Endothelial cell of hepatic sinusoid (primary cell): ENCODE data around the gene PRR15.

Source experiments
- in situ Hi-C: cut with HindIII; loops from 2 replicates; pipeline ENCODE4 v1.10.0; 2017; ENCODE audit warnings: low sequenced_read_pairs

Gene PRR15

DNA sequence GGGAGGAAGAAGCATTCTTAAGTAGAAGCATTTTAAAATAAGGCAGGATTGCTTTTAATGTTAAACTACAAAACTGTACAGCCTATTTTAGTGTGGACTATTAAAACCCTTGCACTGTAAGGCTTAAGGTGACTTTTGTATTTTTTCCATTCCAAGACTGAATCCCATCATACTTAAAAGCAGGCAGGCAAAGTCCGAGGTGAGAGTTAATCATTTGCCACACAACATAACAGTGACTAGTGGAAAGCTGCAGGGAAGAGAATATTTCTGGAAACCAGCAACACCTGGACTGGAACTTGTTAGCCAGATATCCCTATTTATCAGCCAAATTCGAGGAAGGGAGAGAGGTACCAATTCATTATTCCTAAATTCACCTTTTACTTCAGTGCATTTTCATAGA, 3.5 kb downstream of the PRR15 start:
- in situ Hi-C loops: no loop called here

DNA sequence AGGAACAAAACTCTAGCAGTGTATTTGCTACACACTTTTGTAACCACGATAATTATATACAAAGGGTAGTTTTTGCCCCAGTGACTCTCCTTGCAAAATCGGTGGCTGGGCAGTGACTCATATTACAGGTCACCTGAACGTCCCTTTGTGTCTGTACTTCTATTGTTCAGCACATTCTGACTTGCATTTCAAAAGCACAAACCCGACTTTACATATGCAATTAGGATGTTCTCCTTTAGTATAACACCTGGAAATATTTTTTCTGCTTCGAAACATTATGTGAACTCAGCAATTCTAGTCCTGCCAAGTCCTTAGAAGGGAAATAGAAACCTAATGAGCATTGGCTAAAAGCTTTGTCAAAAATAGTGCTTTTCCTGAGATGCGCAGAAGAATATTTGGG, 6.0 kb downstream of the PRR15 start:
- in situ Hi-C loops: no loop called here

DNA sequence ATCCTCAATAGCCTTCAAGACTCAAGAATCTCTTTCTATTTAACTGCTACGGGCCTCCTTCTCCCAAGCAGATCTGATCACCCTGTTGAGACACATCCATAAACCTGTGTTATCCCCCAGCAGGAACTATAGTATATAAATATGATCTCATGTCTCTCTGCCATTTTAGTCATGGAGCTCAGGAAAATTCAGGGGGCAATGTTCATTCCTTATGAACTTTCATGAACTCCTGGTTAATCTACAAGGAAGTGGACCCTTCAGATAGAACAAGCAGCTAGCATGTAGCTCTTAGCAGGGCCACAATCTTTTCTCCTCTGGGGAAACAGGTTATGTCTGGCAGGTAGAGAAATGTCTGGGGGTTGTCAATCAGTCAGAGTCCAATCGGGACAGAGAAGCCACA, 8.9 kb downstream of the PRR15 start:
- in situ Hi-C loops: no loop called here

DNA sequence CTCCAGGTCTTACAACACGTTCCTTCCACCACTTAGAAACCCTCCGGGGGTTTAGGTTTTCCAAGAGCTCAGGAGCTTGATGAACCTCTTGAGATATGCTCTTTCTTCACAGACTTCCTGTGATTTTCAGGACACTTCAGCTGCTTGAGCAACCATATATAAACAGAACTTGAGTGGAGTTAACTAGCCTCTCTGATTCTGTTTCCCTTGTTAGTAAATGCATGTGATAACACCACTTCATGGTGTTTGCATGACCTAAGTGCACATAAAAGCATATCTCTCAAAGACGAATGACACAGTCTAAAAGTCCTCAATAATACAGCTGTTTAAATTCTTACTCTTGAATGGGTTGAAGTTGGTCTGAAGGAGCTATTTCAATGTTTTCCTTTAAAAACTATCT, 9.9 kb downstream of the PRR15 start:
- in situ Hi-C loops: no loop called here

DNA sequence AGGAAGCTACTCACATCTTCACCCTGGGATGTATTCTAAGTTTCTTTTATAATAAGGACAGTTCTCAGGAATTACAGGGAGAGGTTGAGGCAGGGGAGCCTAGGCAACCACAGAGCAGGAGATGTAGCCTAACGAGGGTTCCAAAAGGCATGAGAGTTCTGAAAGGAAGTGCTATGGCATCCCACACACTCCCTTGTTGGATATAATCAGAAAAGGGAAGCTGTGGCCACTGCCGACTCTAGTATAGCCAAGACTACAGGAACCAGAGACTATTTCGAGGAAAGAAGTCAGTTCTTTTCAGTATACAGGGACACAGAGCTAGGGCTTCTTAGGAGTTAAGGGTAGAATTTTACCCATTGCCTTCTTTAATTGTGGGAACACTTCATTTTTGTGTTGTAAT, 11.0 kb downstream of the PRR15 start:
- in situ Hi-C loops: no loop called here

DNA sequence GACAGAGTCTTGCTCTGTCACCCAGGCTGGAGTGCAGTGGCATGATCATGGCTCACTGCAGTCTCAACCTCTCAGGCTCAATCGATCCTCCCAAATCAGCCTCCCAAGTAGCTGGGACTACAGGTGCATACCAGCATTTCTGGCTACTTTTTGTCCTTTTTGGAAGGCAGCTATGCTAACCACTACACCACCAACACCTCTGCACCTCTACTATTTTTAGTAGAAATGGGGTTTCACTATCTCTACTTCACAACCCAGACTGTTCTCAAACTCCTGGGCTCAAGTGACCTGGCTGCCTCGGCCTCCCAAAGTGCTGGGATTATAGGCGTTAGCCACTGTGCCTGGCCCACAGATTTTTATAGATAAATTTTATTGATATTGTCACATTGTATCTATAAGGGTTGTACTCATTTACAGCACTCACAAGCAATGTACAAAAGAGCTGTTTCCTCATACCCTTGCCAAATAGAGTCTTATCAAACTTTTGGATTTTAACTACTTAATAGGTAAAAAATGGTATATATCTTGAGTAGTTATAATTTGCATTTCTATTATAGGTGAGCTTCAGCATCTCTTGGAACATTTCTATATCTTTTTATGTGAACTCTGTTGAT, 23.7 kb downstream of the PRR15 start:
- in situ Hi-C loops: no loop called here

DNA sequence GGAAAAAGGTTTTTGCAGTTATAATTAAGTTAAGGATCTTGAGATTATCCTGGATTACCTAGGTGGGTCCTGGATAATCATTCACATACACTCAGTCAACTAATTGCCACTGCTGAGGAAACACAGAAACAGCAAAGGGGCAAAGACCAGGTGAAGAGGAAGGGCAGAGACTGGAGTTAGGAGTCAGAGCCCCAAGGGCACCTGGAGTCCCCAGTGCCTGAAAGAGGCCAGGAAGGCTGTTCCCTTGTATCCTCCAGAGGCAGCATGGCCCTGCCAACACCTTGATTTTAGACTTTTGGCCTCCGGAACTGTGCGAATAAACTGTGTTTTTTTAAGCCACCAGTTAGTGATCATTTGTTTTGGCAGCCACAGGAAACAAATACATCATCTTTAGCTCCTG, 24.6 kb downstream of the PRR15 start:
- in situ Hi-C loops: no loop called here

DNA sequence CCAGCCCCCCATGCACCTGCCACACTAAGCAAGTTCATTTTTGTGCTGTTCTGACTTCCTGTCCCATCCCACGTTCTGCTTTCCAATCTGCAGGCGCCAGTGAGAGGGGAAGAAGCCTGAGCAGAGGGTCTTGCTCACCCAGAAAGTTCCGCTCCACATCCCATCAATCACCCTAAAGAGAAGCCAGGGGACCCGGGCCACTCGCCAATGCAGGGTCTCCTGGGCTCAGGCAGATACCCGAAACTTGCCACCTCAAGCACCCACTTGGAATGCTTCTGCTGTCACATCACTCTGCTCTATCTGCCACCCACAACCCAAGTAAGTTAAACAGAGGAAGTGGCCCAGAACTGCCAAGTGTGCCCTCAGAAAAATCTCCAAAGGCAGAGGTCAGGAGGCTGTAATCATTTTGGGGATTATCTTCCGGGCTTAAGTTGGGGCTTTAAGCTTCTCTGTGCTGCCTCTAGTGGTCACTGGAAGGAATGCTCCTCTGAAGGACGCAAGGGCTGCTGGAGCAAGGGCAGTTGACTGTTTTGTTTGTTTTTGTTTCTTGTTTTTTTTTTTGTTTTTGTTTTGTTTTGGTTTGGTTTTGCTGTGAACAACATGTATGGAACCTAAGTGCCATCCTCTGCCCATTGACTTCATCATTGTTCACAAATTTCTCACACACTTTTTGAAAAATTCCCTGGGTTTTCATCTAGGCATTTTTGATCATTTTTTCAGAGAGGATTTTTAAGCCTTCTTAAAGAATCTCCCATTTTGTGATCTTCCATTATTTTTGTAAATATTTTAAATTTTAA, 25.5 kb downstream of the PRR15 start:
- in situ Hi-C loops: no loop called here

DNA sequence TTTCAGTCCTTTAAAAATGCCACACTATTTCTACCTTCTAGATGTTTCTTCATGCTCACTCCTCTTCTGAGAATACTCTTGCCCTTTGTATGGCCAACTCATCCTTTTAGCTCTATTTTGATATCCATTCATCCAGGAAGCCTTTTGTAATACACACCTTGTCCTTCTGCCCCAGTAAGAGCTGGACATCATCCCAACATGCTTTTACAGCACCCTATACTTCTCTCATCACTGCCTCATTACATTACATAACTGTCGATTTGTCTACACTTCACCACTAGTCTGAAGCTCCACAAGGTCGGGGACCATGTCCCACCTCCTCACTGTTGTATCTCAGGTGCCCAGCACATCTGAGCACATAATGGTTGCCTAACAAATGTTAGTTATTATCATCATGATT, 29.2 kb downstream of the PRR15 start:
- in situ Hi-C loops: no loop called here

DNA sequence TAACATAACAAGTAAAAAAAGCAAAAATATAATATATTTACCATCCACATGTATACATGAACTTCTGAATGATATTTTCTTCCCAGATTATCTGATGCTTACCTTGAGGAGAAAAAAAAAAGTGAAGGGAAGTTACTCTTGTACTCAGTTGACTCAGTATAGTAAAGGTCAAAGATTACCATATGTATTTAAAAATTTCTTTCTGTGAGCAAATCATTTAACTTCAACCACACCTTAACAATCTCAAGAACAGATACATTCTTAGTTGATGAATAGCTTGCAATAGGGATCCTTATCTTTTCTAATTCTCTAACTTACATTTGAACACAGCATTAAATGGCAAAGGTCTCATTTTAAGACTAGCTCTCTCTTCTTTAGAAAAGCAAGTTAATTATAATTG, 29.8 kb downstream of the PRR15 start:
- in situ Hi-C loops: no loop called here

DNA sequence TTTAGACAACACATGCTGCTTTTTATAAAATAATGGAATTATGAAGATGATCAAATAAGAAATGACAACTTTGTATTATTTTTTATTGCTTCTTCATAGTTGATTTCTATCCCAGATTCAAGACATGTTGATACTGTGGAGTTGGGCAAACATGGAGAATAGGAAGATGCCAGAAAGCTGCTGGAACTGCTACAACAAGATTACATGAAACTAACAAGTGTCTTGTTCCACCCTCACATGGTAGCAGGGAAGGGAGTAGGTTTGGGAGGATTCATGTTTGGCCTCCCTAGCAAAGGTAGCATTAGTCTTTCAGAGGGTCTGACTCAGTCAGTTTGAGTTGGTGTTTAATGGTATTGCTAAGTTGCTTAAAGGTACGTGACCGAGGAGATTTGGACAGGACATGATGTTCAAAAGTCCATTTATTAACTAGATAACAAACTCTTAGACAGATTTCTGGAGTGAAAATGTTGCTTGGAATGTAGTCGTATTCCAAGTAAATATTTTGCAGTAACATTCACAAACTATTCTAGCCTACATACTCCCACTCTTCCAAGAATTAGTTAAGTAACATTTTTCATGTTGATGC, 33.1 kb downstream of the PRR15 start:
- in situ Hi-C loops: no loop called here

DNA sequence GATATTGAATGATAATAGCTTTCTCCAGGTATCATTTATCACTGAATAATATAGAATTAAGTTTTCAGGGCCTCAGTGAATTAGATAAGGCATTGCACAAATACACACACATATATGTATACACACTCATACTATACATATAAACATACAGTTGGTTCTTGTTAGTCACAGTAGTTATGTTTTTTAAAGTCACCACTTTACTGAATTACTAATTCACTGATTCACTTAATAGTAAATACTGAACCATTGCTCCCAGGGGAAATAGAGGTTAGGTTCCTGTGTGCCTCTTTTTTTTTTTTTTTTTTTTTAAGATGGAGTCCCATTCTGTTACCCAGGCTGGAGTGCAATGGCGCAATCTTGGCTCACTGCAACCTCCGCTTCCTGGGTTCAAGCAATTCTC, 33.6 kb downstream of the PRR15 start:
- in situ Hi-C loops: no loop called here

DNA sequence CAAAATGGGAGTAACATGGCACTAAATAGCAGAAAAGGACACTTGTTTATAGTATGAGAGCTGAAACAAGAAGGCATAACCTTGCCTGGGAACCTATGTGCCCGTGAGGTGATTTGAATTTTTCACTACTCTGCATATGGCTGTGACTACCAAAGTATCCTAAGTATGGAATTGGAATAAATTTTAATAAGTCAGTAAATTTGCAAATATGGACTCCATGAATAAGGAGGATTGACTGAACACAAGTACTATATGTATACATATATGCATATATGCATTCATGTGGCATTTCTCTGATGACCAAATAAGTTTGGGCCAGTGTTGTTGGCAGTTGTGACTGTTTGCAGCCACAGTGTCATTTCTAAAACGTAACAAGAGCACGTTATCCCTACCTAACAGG, 34.5 kb downstream of the PRR15 start:
- in situ Hi-C loops: no loop called here

DNA sequence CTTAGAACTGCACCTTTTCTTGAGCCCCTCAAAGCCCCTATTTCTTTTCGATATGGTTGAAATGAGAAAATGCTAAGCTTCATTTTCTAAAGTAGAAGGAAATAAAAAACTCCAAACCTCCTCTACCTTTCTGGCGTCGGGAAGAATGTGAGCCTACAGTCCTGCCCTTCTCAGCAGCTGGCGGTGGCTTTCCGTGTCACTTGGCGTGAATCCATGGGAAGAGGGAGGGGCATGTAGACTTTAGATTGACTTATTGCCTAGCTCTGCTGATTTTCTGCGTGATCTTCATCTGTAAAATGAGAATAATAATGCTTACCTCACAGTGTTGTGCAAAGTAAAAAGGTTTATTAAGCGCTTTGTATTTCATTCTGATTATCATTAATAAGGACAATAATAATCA, 35.0 kb downstream of the PRR15 start:
- in situ Hi-C loops: no loop called here

DNA sequence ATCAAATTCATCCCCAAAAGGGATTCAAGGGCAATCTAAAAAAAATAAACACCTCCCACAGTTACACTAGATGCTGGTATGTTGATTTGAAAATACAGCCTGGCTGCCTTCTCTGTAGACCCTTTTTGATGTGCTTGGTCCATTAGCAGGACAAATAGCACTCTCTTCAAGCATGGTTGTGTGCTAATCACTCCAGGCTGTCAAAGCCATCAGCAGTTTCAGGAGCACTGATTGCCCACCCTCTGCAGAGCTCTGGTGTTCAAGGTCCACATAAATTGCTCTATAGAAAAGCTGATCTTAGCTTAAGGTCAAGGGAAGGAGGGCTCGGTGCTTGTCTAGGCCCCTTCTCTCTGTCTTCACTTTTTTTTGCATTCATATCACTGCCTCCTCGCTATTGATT, 35.4 kb downstream of the PRR15 start:
- in situ Hi-C loops: no loop called here

DNA sequence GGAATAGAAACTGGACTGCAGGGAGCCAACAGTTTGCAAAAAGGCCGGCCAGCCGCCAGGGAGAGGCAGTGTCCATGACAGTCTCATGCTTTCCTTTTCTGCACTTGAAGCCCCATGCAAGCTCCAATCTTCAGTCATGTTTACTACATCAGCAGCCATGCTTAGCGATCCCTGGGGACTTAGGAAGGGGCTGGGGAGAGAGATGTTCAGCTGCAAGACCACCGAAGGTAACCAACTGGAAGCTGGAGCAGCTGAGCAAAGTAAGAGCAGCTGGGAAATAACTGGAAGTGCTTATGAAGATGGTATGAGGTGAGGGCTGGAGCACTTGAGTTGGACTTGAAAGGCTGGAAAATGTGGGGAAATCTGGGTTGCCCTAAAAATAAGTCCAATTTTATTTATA, 37.0 kb downstream of the PRR15 start:
- in situ Hi-C loops: no loop called here

DNA sequence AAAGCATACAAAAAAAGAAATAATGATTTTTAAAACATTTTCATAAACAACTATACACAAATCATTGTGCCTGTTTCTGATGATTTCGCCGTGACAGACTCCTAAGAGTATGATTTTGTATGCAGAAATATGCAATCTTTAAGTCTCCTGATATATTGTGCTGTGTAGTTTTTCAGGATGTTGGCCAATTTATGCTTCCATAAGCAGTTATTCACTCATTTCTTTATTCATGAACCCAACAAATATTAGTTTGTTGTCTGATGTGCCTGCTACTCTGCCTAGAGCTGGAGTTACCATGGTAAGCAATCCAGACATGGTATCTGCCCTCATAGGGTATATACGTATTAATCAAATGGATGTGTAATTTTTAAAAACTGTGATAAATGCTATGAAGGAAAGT, 40.4 kb downstream of the PRR15 start:
- in situ Hi-C loops: no loop called here

DNA sequence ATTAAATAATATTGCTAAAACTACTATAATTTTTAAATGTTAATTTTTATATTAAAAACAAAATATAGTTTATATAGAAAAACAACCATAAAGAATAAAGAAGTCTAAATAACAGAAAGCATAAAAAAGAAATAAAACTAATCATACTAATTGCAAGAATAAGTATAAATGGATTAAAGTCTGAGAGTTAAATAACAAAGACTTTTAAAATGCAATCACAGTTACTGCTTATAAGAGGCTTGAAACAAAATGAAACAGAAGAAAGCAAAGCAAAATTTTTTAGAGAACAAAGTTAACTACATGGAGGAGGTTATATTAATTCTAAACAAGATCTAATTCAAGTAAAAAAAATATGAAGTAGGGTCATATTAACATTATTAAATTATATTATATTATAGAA, 41.1 kb downstream of the PRR15 start:
- in situ Hi-C loops: no loop called here

DNA sequence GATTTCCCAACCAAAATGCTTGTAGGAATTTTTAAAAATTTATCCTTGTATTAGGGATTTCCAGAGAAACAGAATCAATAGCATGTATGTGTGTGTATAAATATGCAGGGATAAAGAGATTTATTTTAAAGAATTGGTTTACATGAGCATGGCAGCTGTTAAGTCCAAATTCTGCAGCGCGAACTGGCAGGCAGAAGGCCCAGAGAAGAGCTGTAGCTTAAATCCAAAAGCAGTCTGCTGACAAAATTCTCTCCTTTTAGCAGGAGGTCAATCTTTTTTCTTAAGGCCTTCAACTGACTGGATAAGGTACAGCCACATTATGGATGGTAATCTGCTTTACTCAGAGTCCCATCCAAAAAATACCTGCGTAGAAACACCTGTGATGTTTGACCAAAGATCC, 42.0 kb downstream of the PRR15 start:
- in situ Hi-C loops: no loop called here

DNA sequence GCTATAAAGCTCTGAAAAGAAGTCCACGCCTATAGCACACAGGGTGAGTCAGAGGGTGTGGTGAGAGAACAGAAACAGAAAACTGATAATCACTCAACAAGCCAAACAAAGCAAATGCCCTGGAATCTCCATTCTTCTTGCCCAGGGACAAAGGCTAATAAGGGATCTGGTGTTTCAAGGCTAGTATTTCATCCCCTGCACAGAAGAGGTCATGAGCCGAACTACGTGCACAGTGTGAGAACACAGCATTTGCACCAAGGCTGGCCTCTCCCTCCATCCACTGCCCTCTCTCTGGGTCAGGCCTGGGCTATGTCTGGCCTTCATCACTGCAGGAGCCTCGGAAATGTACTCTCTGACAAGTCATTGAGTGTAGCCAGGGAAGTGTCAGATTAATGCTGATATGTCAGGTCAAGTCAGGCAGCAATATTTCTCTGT, 42.7 kb downstream of the PRR15 start:
- in situ Hi-C loops: no loop called here

DNA sequence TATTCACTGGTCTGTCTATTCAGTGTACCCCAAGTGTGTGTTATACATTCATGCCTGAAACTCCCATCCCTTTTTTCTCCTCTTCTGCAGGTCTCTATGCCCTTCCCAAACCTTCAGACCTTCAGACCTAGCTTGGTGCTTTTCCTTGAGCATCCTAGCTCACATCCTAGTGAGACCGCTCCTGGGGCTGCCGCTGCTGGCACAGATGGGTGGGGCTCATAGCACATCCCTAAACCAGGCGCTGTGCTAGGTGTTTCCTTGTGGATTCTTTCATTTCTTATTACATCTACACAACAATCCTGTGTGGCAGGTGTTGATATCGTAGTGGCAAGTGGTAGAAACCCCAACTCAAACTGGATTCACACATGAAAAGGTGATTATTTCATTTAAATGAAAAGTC, 43.2 kb downstream of the PRR15 start:
- in situ Hi-C loops: no loop called here

DNA sequence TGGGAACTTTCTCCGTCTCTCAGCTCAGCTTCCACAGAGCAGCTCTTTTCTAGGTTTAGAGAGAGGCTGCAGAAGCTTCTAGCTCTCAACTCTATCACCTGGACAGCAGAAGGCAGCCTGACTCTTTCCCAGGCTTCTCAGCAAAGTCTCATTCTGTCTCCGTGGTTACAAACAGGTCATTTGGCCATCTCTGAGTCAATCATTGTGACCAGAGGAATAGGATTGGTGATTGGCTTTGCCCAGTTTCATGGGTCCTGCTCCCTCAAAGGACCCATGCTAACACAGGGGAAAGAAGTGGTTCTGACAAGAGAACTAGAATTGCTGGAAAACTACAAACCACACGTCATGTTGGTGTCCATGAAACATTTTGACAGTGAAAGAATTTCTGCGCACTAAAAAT, 43.6 kb downstream of the PRR15 start:
- in situ Hi-C loops: no loop called here
